Smooth muscle cell (in vitro differentiated cells): ENCODE measurements around the gene EFCAB14. TPM values are rescaled to one million over a fixed set of nuclear protein-coding genes. Genes with fewer than 3 reads are reported as not detected.

ENCODE experiments used
- DNase-seq: peaks from one replicate; lab custom pipeline; 2025; ENCODE audit not compliant: unreplicated experiment; lab: John Stamatoyannopoulos, UW
- H2AFZ ChIP-seq: fragments of 200-600 bp; sonication (generic); 2 replicates; pipeline ENCODE4 v1.6.0; 2016; ENCODE audit warnings: antibody characterized with exemption, low read depth, mild to moderate bottlenecking
- H3F3A ChIP-seq: fragments of 200-600 bp; sonication (generic); 2 replicates; pipeline ENCODE4 v1.6.0; 2017; ENCODE audit warnings: antibody characterized with exemption, low read depth
- H3K27ac ChIP-seq: fragments of 200-600 bp; sonication (generic); 2 replicates; pipeline ENCODE4 v1.5.1; 2016; ENCODE audit warnings: low read depth, mild to moderate bottlenecking
- H3K27me3 ChIP-seq: fragments of 200-600 bp; sonication (generic); 2 replicates; pipeline ENCODE4 v1.6.1; 2016; ENCODE audit warnings: low read depth, mild to moderate bottlenecking
- H3K36me3 ChIP-seq: fragments of 200-600 bp; sonication (generic); 2 replicates; pipeline ENCODE4 v1.5.1; 2016; ENCODE audit warnings: low read depth
- H3K4me1 ChIP-seq: fragments of 200-600 bp; sonication (generic); 2 replicates; pipeline ENCODE4 v1.5.1; 2016; ENCODE audit warnings: low read depth
- H3K4me2 ChIP-seq: fragments of 200-600 bp; sonication (generic); 2 replicates; pipeline ENCODE4 v1.6.0; 2016; ENCODE audit warnings: mild to moderate bottlenecking
- H3K4me3 ChIP-seq: fragments of 200-600 bp; sonication (generic); 2 replicates; pipeline ENCODE4 v1.5.1; 2016; ENCODE audit warnings: mild to moderate bottlenecking
- H3K79me2 ChIP-seq: fragments of 200-600 bp; sonication (generic); 2 replicates; pipeline ENCODE4 v1.6.0; 2016; ENCODE audit warnings: low read depth, mild to moderate bottlenecking
- H3K9ac ChIP-seq: fragments of 200-600 bp; sonication (generic); 2 replicates; pipeline ENCODE4 v1.6.0; 2016; ENCODE audit warnings: low read depth
- H3K9me3 ChIP-seq: fragments of 200-600 bp; sonication (generic); replicated peaks from 2 replicates; pipeline ENCODE4 v1.5.1; 2016; ENCODE audit warnings: low read depth
- H4K20me1 ChIP-seq: fragments of 200-600 bp; sonication (generic); 2 replicates; pipeline ENCODE4 v1.6.0; 2016; ENCODE audit warnings: low read depth
- CTCF ChIP-seq: fragments of 200-600 bp; sonication (generic); IDR thresholded peaks from 2 replicates; pipeline ENCODE4 v1.5.1; 2017; ENCODE audit warnings: borderline replicate concordance, mild to moderate bottlenecking, antibody characterized with exemption; ENCODE audit not compliant: insufficient read depth, poor library complexity, severe bottlenecking
- WGBS: methylation state at CpG from one replicate; pipeline ENCODE4 v1.1.7; 2016; ENCODE audit warnings: low lambda C conversion rate; 5-methylcytosine and 5-hydroxymethylcytosine counted together
- polyA plus RNA-seq: library from polyadenylated mRNA; unstranded; fragments of >200 nt; fragmentation: Nextera tagmentation; extraction: Ambion mirVana; gene quantifications from 2 replicates; pipeline ENCODE4 v1.2.1, GENCODE V29; 2016
- total RNA-seq: library from RNA; depleted of rRNA; stranded (reverse); fragments of >200 nt; gene quantifications from 2 replicates; pipeline ENCODE4 v1.2.3, GENCODE V29; 2014

EFCAB14 gene
- total and polyA plus RNA-seq, 2 experiments from 2014 or later: 28.6 to 62.8 TPM

GRCh38 chr1:46638921-46639320, 80.0 kb downstream of the EFCAB14 start:
- H2AFZ ChIP-seq: no peak overlapping the region
- no peak overlapping the region for H3K4me3 ChIP-seq
- no peaks in the 10 kb centered on the region for H3K4me1 ChIP-seq
- H3K79me2 ChIP-seq: no peaks in the 10 kb centered on the region
- H3K36me3 ChIP-seq: no peaks in the 10 kb centered on the region
- H3K9me3 ChIP-seq: no peaks in the 10 kb centered on the region
- H3K27me3 ChIP-seq: no peaks in the 10 kb centered on the region
- no peak overlapping the region for H3K4me2 ChIP-seq
- no peak overlapping the region for H3K9ac ChIP-seq
- no peak for TF ChIP-seq CTCF
- no peak overlapping the region for H3K27ac ChIP-seq
- no peaks in the 10 kb centered on the region for H4K20me1 ChIP-seq
- DNase-seq: no peak
- no peaks in the 10 kb centered on the region for H3F3A ChIP-seq

- Histone ChIP-seq H3K27ac (no peak overlapping the region), H3K9me3 (no peaks in the 10 kb centered on the region), H3K27me3 (no peaks in the 10 kb centered on the region), H3K4me2 (no peak overlapping the region), H3K9ac (no peak overlapping the region), H3K4me1 (no peaks in the 10 kb centered on the region), H3K79me2 (no peaks in the 10 kb centered on the region), H3K4me3 (no peak overlapping the region), H4K20me1 (no peaks in the 10 kb centered on the region), H3K36me3 (no peaks in the 10 kb centered on the region), H3F3A (no peaks in the 10 kb centered on the region), H2AFZ (no peak overlapping the region)
- no peak for TF ChIP-seq CTCF
- 49% methylated on average over 2 of the region's 2 CpGs for WGBS
- DNase-seq: no peak
Observed at GRCh38 chr1:46637444-46638083, 81.3 kb downstream of the EFCAB14 start.

- no peaks in the 10 kb centered on the region for H3K27me3 ChIP-seq
- H3K9ac ChIP-seq: no peak overlapping the region
- no peaks in the 10 kb centered on the region for H3F3A ChIP-seq
- 97% methylated on average over 2 of the region's 2 CpGs for WGBS
- H3K4me1 ChIP-seq: no peaks in the 10 kb centered on the region
- no peak for DNase-seq
- no peaks in the 10 kb centered on the region for H3K9me3 ChIP-seq
- no peak overlapping the region for H2AFZ ChIP-seq
- H3K27ac ChIP-seq: no peak overlapping the region
- no peak overlapping the region for H3K4me3 ChIP-seq
- H3K79me2 ChIP-seq: no peaks in the 10 kb centered on the region
- no peak for TF ChIP-seq CTCF
- no peak overlapping the region for H3K4me2 ChIP-seq
- H3K36me3 ChIP-seq: no peaks in the 10 kb centered on the region
- H4K20me1 ChIP-seq: no peaks in the 10 kb centered on the region
Observed at GRCh38 chr1:46635205-46635604, 83.7 kb downstream of the EFCAB14 start.

GRCh38 chr1:46630719-46631118, 88.2 kb downstream of the EFCAB14 start:
- Histone ChIP-seq H4K20me1 (no peaks in the 10 kb centered on the region), H3K4me3 (no peak overlapping the region), H3K9ac (no peak overlapping the region), H3K4me1 (no peaks in the 10 kb centered on the region), H3F3A (no peaks in the 10 kb centered on the region), H3K9me3 (no peaks in the 10 kb centered on the region), H3K27ac (no peak overlapping the region), H3K4me2 (no peak overlapping the region), H3K27me3 (no peaks in the 10 kb centered on the region), H3K79me2 (no peaks in the 10 kb centered on the region), H2AFZ (no peak overlapping the region), H3K36me3 (no peaks in the 10 kb centered on the region)
- 93% methylated on average over 2 of the region's 2 CpGs for WGBS
- no peak for TF ChIP-seq CTCF
- no peak for DNase-seq
